Activated T-helper 2 cell treated with anti-CD3 and anti-CD28 coated beads, Interferon-gamma antibody, Interleukin-2, Interleukin-4, amounts not matched to agents 10 μg/mL and 5 μg/mL and 100 μg/mL, durations not matched to agents 14 hours and 24 hours and 36 hours (primary cell): Measurements from ENCODE around the gene CHSY3. TPM values are rescaled to one million over a fixed set of nuclear protein-coding genes. Genes with fewer than 3 reads are reported as not detected.

Source experiments
- DNase-seq: peaks from one replicate; pipeline ENCODE4 v3.0.0; 2021; ENCODE audit warnings: low spot score
- H3K27ac Mint-ChIP-seq: one replicate; pipeline ENCODE4 v1.8.0; 2021; ENCODE audit warnings: mixed read lengths
- H3K27me3 Mint-ChIP-seq: one replicate; pipeline ENCODE4 v1.8.0; 2021; ENCODE audit warnings: low read depth, mixed read lengths
- H3K36me3 Mint-ChIP-seq: one replicate; pipeline ENCODE4 v1.8.0; 2021; ENCODE audit warnings: low read depth, mixed read lengths
- H3K4me1 Mint-ChIP-seq: one replicate; pipeline ENCODE4 v1.8.0; 2021; ENCODE audit warnings: low read depth, mixed read lengths
- H3K4me3 Mint-ChIP-seq: one replicate; pipeline ENCODE4 v1.8.0; 2021; ENCODE audit warnings: low read depth, mild to moderate bottlenecking, moderate library complexity, mixed read lengths
- H3K9me3 Mint-ChIP-seq: one replicate; pipeline ENCODE4 v1.8.0; 2021; ENCODE audit warnings: mixed read lengths
- intact Hi-C: fragments of 100-400 bp; cut with micrococcal nuclease; formaldehyde crosslinking; loops from one replicate; pipeline ENCODE4 v1.15.1; 2023
- total RNA-seq: library from RNA; stranded (reverse); gene quantifications from 2 replicates; pipeline ENCODE4 v1.2.3, GENCODE V29; 2022

The CHSY3 gene
- total RNA-seq, 1 donor from 2014 or later: not detected

GRCh38 chr5:129963359-129963758 is 59.1 kb downstream of the CHSY3 start:
- no peaks in the 10 kb centered on the region for H3K4me1 Mint-ChIP-seq
- no peak overlapping the region for H3K27ac Mint-ChIP-seq
- no peak overlapping the region for H3K4me3 Mint-ChIP-seq
- H3K9me3 Mint-ChIP-seq: no peaks in the 10 kb centered on the region
- H3K27me3 Mint-ChIP-seq: no peaks in the 10 kb centered on the region
- no peak for DNase-seq
- H3K36me3 Mint-ChIP-seq: no peaks in the 10 kb centered on the region
- intact Hi-C loops: no loop called here

GRCh38 chr5:129966071-129966470 is 61.8 kb downstream of the CHSY3 start:
- Mint-ChIP-seq H3K36me3 (no peaks in the 10 kb centered on the region), H3K27me3 (no peaks in the 10 kb centered on the region)
- intact Hi-C loops: no loop called here

GRCh38 chr5:129971714-129972113 is 67.4 kb downstream of the CHSY3 start:
- DNase-seq: no peak
- intact Hi-C loops: no loop called here
- Mint-ChIP-seq H3K4me1 (no peaks in the 10 kb centered on the region), H3K36me3 (no peaks in the 10 kb centered on the region), H3K27ac (no peak overlapping the region), H3K27me3 (no peaks in the 10 kb centered on the region), H3K9me3 (no peaks in the 10 kb centered on the region), H3K4me3 (no peak overlapping the region)

More at GRCh38 chr5:129966071-129966470, 61.8 kb downstream of the CHSY3 start:
- DNase-seq: no peak
- Mint-ChIP-seq H3K4me3 (no peak overlapping the region), H3K4me1 (no peaks in the 10 kb centered on the region), H3K27ac (no peak overlapping the region), H3K9me3 (no peaks in the 10 kb centered on the region)

- H3K9me3 Mint-ChIP-seq: no peaks in the 10 kb centered on the region
- H3K27me3 Mint-ChIP-seq: no peaks in the 10 kb centered on the region
- H3K36me3 Mint-ChIP-seq: no peaks in the 10 kb centered on the region
- intact Hi-C loops: no loop called here
- H3K4me1 Mint-ChIP-seq: no peaks in the 10 kb centered on the region
- H3K4me3 Mint-ChIP-seq: no peak overlapping the region
- no peak for DNase-seq
- H3K27ac Mint-ChIP-seq: no peak overlapping the region
Observed at GRCh38 chr5:129972465-129973141, 68.3 kb downstream of the CHSY3 start.

GRCh38 chr5:129973716-129974426 is 69.6 kb downstream of the CHSY3 start:
- intact Hi-C loops: no loop called here
- Mint-ChIP-seq H3K36me3 (no peaks in the 10 kb centered on the region), H3K9me3 (no peaks in the 10 kb centered on the region), H3K4me1 (no peaks in the 10 kb centered on the region), H3K27ac (no peak overlapping the region), H3K4me3 (no peak overlapping the region), H3K27me3 (no peaks in the 10 kb centered on the region)
- DNase-seq: no peak

GRCh38 chr5:129977810-129978209 is 73.5 kb downstream of the CHSY3 start:
- no peak for DNase-seq
- H3K4me1 Mint-ChIP-seq: no peaks in the 10 kb centered on the region
- H3K27me3 Mint-ChIP-seq: no peaks in the 10 kb centered on the region

GRCh38 chr5:129978270-129978669 is 74.0 kb downstream of the CHSY3 start:
- no peak overlapping the region for H3K4me3 Mint-ChIP-seq

More at GRCh38 chr5:129977810-129978209, 73.5 kb downstream of the CHSY3 start:
- H3K4me3 Mint-ChIP-seq: no peak overlapping the region
- intact Hi-C loops: no loop called here
- no peaks in the 10 kb centered on the region for H3K36me3 Mint-ChIP-seq
- H3K9me3 Mint-ChIP-seq: no peaks in the 10 kb centered on the region
- no peak overlapping the region for H3K27ac Mint-ChIP-seq

GRCh38 chr5:129988453-129988852 is 84.2 kb downstream of the CHSY3 start:
- intact Hi-C loops: no loop called here
- Mint-ChIP-seq H3K36me3 (no peaks in the 10 kb centered on the region), H3K27me3 (no peaks in the 10 kb centered on the region), H3K4me1 (no peaks in the 10 kb centered on the region), H3K4me3 (no peak overlapping the region), H3K9me3 (peaks cover 21% of the 10 kb centered on the region), H3K27ac (no peak overlapping the region)
- DNase-seq: no peak

More at GRCh38 chr5:129978270-129978669, 74.0 kb downstream of the CHSY3 start:
- Mint-ChIP-seq H3K9me3 (no peaks in the 10 kb centered on the region), H3K27me3 (no peaks in the 10 kb centered on the region), H3K36me3 (no peaks in the 10 kb centered on the region), H3K4me1 (no peaks in the 10 kb centered on the region), H3K27ac (no peak overlapping the region)
- intact Hi-C loops: no loop called here
- no peak for DNase-seq

GRCh38 chr5:129991780-129992179 is 87.5 kb downstream of the CHSY3 start:
- no peaks in the 10 kb centered on the region for H3K36me3 Mint-ChIP-seq
- intact Hi-C loops: no loop called here

GRCh38 chr5:129996896-129997295 is 92.6 kb downstream of the CHSY3 start:
- Mint-ChIP-seq H3K4me1 (no peaks in the 10 kb centered on the region), H3K27me3 (no peaks in the 10 kb centered on the region), H3K36me3 (no peaks in the 10 kb centered on the region), H3K9me3 (no peaks in the 10 kb centered on the region), H3K27ac (no peak overlapping the region), H3K4me3 (no peak overlapping the region)
- DNase-seq: no peak
- intact Hi-C loops: no loop called here

More at GRCh38 chr5:129991780-129992179, 87.5 kb downstream of the CHSY3 start:
- H3K27ac Mint-ChIP-seq: no peak overlapping the region
- H3K27me3 Mint-ChIP-seq: no peaks in the 10 kb centered on the region
- no peaks in the 10 kb centered on the region for H3K4me1 Mint-ChIP-seq
- H3K9me3 Mint-ChIP-seq: no peaks in the 10 kb centered on the region
- no peak for DNase-seq
- no peak overlapping the region for H3K4me3 Mint-ChIP-seq

GRCh38 chr5:130000460-130000859 is 96.2 kb downstream of the CHSY3 start:
- no peaks in the 10 kb centered on the region for H3K4me1 Mint-ChIP-seq
- no peaks in the 10 kb centered on the region for H3K36me3 Mint-ChIP-seq
- H3K4me3 Mint-ChIP-seq: no peak overlapping the region
- peak overlapping the region; percentile 28 for H3K27ac Mint-ChIP-seq
- H3K9me3 Mint-ChIP-seq: no peaks in the 10 kb centered on the region
- H3K27me3 Mint-ChIP-seq: no peaks in the 10 kb centered on the region
- intact Hi-C loops: no loop called here
- DNase-seq: no peak

- H3K4me1 Mint-ChIP-seq: no peaks in the 10 kb centered on the region
- no peaks in the 10 kb centered on the region for H3K36me3 Mint-ChIP-seq
- H3K4me3 Mint-ChIP-seq: no peak overlapping the region
- intact Hi-C loops: no loop called here
- no peaks in the 10 kb centered on the region for H3K9me3 Mint-ChIP-seq
- no peaks in the 10 kb centered on the region for H3K27me3 Mint-ChIP-seq
- no peak overlapping the region for H3K27ac Mint-ChIP-seq
- DNase-seq: no peak
Observed at GRCh38 chr5:130002183-130002582, 97.9 kb downstream of the CHSY3 start.

- no peaks in the 10 kb centered on the region for H3K36me3 Mint-ChIP-seq
- DNase-seq: no peak
- H3K4me1 Mint-ChIP-seq: no peaks in the 10 kb centered on the region
- H3K4me3 Mint-ChIP-seq: no peak overlapping the region
- no peaks in the 10 kb centered on the region for H3K27me3 Mint-ChIP-seq
- intact Hi-C loops: no loop called here
- H3K27ac Mint-ChIP-seq: no peak overlapping the region
- no peaks in the 10 kb centered on the region for H3K9me3 Mint-ChIP-seq
Observed at GRCh38 chr5:130002876-130003275, 98.6 kb downstream of the CHSY3 start.
